T-helper 17 cell (primary cell): ENCODE data around the gene FSTL4. TPM values are rescaled to one million over a fixed set of nuclear protein-coding genes. Genes with fewer than 3 reads are reported as not detected.

ENCODE experiments used
- ATAC-seq: fragments of 150-1000 bp; cut with Tn5 transposase; 2 replicates; pipeline ENCODE4 v1.10.0; 2021; ENCODE audit warnings: mild to moderate bottlenecking, moderate library complexity
- DNase-seq, 3 donors: peaks; one replicate each; pipeline versions ENCODE4 v3.0.0 to v3.0.0-alpha.2; 2020 to 2021
- H3K9me3 ChIP-seq: one replicate; pipeline ENCODE4 v1.7.0; 2013; ENCODE audit warnings: low read length, mild to moderate bottlenecking; ENCODE audit not compliant: control insufficient read depth, poor library complexity, severe bottlenecking
- H3K27ac Mint-ChIP-seq: one replicate; pipeline ENCODE4 v1.8.0; 2022; ENCODE audit warnings: mild to moderate bottlenecking, moderate library complexity, mixed read lengths
- H3K27me3 Mint-ChIP-seq: one replicate; pipeline ENCODE4 v1.8.0; 2022; ENCODE audit warnings: mixed read lengths
- H3K36me3 Mint-ChIP-seq: one replicate; pipeline ENCODE4 v1.8.0; 2022; ENCODE audit warnings: low read depth, mixed read lengths
- H3K4me1 Mint-ChIP-seq: one replicate; pipeline ENCODE4 v1.8.0; 2022; ENCODE audit warnings: mild to moderate bottlenecking, mixed read lengths
- H3K4me3 Mint-ChIP-seq: one replicate; pipeline ENCODE4 v1.8.0; 2022; ENCODE audit warnings: mild to moderate bottlenecking, moderate library complexity, mixed read lengths
- total RNA-seq, 4 donors: library from RNA in 2 of 4; stranded (reverse) in 2 of 4; gene quantifications; one replicate each; pipeline ENCODE4 v1.2.3 and lab custom pipeline; 2022 to 2026

FSTL4 gene
- total RNA-seq, 2 donors from 2014 or later: 0.26 TPM; not detected in 1

DNA sequence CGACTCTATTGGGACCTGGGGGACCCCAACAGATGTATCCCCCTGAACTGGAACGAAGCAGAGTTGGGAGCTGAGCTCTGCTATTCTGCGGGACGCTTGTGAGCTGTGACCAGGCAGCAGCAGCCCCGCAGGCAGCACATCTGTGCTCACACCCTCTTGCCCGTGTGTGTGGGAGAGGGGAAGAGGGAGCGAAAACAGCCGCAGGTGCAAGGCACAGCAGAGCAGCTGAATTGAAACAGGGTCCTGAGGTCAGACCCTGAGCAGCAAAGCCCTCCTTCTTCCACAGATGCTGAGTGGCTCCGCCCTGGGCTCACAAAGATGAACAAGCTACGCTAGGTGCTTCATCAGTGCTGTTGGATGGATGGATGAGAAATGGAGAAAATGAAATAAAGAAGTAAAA, 361.8 kb downstream of the FSTL4 start:
- Mint-ChIP-seq H3K4me1 (peaks cover 8% of the 10 kb centered on the region), H3K27ac (no peak overlapping the region), H3K27me3 (peaks cover 10% of the 10 kb centered on the region), H3K4me3 (no peak overlapping the region), H3K36me3 (no peaks in the 10 kb centered on the region)
- ATAC-seq (no peak), DNase-seq (no peak)
- H3K9me3 ChIP-seq: no peaks in the 10 kb centered on the region

DNA sequence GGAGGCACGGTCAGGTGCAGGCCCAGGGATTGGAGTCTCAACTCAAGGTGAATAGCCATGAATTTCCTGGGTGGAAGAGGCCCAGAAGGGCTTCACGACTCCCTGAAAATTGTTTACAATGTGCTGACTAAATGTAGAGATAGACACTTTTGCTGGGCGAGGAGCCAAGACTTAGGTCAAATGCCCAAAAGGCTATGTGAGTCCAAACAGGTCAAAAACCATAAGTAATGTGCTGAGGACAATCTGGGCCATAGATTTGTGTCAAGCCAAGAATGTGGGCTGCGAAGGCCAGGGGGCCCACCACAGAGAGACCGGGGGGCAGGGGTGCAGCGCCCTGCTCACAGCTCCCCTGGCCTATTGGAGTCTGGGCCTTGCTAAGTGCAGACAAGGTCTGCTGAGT, 362.7 kb downstream of the FSTL4 start:
- H3K36me3 Mint-ChIP-seq: no peaks in the 10 kb centered on the region
- peaks cover 10% of the 10 kb centered on the region for H3K27me3 Mint-ChIP-seq
- no peak overlapping the region for H3K4me3 Mint-ChIP-seq
- no peaks in the 10 kb centered on the region for H3K9me3 ChIP-seq
- ATAC-seq (no peak), DNase-seq (no peak)
- H3K4me1 Mint-ChIP-seq: peaks cover 14% of the 10 kb centered on the region
- no peak overlapping the region for H3K27ac Mint-ChIP-seq

DNA sequence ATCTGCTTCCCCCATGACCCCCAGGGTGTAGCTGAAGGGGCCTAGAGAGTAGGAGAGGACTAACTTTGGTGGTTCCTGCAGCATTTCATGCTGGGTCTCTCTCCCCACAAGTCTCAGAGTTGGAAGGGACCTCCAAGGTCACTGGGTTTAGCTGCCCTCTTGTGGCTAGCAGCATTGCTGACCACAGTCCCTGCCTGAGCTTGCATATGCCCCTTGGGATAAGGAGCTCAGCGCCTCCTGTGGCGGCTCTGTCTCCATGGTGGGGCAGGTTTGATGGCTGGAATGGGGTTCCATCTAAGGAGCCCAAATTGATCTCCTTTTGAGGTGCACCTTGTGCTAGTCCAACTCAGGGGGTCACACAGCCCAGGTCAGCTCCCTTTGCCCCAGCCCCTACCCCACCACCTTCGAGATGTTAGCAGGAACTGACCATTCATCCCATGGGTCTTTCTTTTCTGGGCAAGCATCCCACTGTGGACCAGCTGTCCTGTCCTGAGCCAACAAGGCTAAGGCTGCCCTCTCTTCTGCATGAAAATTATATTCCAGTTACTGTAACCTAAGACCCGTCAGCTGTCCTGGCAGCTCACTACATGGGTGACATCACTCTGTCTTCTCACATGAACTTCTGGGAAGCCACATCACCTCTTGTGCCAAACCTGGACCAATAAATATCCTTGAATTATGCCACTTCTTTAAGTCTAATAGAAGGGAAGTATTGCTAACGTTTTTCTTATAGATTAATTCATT, 364.3 kb downstream of the FSTL4 start:
- H3K9me3 ChIP-seq: no peaks in the 10 kb centered on the region
- Mint-ChIP-seq H3K4me1 (peaks cover 18% of the 10 kb centered on the region), H3K36me3 (no peaks in the 10 kb centered on the region), H3K27ac (no peak overlapping the region), H3K4me3 (no peak overlapping the region), H3K27me3 (peaks cover 10% of the 10 kb centered on the region)
- DNase-seq (no peak), ATAC-seq (no peak)

DNA sequence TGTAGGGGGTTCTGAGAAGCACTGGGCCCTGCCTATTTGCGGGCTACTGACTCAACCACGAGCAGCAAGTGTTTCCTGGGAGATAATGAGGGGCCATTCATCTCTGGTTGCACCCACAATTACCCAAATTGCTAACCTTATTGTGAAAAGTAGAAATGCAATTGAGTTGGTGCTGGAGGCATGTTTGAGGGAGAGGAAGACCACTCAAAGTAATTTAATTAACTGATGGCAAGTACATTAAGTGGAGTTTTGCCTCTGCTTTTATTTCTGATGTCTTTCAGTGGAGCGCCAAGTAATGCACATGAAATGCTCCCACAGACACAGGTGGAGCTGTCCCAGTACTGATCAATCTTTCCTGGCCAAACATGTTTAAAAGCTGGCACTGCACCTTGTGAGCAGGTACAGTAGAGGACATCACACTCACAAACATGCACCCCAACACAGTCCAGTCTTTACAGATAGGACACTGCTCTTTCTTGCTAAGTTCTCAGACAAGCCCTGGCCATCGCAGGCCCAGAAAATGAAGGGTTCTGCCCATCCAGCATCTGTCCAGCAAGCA, 365.1 kb downstream of the FSTL4 start:
- H3K27ac Mint-ChIP-seq: no peak overlapping the region
- H3K4me3 Mint-ChIP-seq: no peak overlapping the region
- no peaks in the 10 kb centered on the region for H3K36me3 Mint-ChIP-seq
- peaks cover 18% of the 10 kb centered on the region for H3K4me1 Mint-ChIP-seq
- H3K27me3 Mint-ChIP-seq: peaks cover 10% of the 10 kb centered on the region
- H3K9me3 ChIP-seq: no peaks in the 10 kb centered on the region
- ATAC-seq (no peak), DNase-seq (no peak)

DNA sequence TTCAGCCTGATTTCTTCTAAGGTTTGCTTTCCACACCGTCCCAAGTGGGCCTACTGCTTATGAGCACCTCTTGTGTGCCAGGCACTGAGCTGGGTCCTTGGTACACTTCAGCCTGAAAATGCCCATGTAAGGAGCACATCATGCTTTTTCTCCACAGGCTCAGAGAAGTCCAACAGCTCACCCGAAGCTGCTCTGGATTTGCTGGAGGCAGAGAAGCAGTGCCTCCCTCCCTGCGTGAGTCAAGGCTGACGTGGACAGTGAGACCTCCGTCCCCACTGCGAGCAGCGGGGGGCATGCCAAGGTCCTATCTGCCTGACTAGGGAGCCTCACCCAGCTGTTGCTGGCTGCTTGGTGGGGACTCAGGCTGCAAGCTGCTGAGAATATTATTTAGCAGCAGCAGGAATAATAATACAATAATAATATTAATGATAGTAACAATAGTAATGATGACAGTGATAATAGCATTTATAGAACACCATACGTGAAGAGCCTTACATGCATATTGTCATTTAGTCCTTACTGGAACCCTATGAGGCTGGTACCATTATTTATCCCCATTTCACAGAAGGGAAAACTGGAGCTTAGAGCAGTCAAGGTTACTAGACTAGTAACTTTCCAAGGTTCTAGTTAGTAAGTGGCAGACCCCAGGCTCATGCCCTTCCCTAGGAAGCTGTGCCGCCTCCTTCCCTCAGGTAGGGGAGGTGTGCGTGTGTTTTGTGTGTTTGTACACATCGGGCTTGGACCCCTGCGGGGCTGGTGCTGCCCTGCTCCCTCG, 365.8 kb downstream of the FSTL4 start:
- no peak overlapping the region for H3K4me3 Mint-ChIP-seq
- peaks cover 18% of the 10 kb centered on the region for H3K4me1 Mint-ChIP-seq
- peak overlapping the region; percentile 53 for H3K27ac Mint-ChIP-seq
- no peak for ATAC-seq
- peaks cover 10% of the 10 kb centered on the region for H3K27me3 Mint-ChIP-seq
- no peak for DNase-seq
- H3K9me3 ChIP-seq: no peaks in the 10 kb centered on the region
- H3K36me3 Mint-ChIP-seq: no peaks in the 10 kb centered on the region

DNA sequence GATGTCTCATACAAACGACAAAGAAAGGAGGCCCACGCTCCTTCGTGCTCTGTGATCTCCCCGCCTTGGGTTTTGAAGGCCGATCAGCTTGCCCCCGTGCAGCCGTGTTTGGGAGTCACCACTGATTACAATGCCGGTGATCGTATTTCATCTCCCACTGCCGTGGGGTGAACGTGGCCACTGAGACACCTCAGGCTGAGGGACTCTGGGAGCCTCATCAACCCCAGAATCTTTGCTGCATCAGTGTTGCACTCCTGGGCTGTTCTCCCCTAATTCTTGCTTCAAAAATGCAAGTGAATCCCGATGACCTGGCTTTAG, 366.3 kb downstream of the FSTL4 start:
- peaks cover 18% of the 10 kb centered on the region for H3K4me1 Mint-ChIP-seq
- ATAC-seq (no peak), DNase-seq (no peak)
- H3K9me3 ChIP-seq: no peaks in the 10 kb centered on the region
- no peaks in the 10 kb centered on the region for H3K36me3 Mint-ChIP-seq
- H3K27me3 Mint-ChIP-seq: peaks cover 10% of the 10 kb centered on the region
- H3K4me3 Mint-ChIP-seq: no peak overlapping the region
- peak overlapping the region; percentile 53 for H3K27ac Mint-ChIP-seq

DNA sequence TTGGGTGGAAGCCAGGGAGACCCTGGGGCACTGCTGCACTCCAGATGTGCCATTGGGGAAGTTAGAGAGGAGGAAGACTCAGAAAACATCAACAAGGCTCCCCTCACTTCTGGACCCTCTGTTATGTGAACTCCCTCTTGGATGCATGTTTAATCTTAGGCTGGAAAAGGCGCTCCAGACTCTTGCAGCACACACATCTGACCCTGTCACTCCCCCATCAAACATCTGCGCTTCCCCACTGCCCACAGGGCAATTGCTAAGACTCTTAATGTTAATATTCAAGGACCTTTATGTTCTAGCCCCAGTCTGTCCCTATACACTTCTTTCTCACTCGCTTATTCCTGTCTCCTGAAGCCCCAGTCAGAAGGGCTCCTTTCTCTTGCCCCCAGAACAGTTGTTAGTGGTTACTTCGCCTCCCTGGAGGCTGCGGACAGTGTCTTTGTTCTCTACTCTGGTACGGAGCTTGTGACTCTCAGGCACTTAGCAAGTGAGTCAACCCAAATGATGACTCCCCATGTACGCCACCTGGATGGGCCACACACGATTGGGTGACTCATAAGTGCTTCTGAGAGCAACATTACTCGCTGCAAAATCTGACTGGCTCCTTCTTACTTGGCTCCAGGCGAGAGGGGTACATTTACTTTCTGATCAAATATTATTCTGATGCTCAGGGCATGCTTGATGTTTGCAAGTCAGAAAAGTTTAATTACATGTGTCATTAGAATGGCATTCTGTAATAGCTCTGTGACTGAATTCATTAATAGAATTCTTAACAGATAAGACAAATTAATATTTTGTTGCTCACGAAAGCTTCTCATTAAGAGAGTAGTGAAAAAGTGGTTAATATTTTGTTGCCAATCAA, 366.9 kb downstream of the FSTL4 start:
- Mint-ChIP-seq H3K27me3 (peaks cover 10% of the 10 kb centered on the region), H3K36me3 (no peaks in the 10 kb centered on the region), H3K4me1 (peaks cover 18% of the 10 kb centered on the region), H3K4me3 (no peak overlapping the region), H3K27ac (peak overlapping the region; percentile 75)
- no peak for ATAC-seq
- H3K9me3 ChIP-seq: no peaks in the 10 kb centered on the region
- no peak for DNase-seq

DNA sequence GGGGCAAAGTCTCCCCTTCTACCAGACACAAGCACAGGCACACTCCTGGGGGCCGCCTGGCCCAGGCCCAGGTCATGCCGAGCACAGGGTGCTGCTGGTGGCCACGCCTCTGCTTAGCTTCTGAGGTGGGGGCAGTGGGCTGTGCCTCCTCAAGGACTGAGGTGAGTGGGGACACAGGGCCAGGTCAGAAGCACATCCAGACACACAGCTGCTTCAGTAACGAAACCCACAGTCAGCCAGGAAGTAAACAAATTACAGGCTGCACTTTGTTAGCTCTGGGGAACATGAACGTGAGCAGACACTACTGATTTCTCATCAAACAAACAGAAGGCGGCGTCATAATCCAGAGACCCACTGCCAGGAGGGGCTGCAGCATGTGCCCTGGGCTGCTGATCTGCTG, 368.1 kb downstream of the FSTL4 start:
- Mint-ChIP-seq H3K27ac (peak overlapping the region; percentile 75), H3K36me3 (no peaks in the 10 kb centered on the region), H3K27me3 (peaks cover 7% of the 10 kb centered on the region), H3K4me3 (no peak overlapping the region), H3K4me1 (peaks cover 18% of the 10 kb centered on the region)
- DNase-seq: no peak
- H3K9me3 ChIP-seq: no peaks in the 10 kb centered on the region
- ATAC-seq: no peak

DNA sequence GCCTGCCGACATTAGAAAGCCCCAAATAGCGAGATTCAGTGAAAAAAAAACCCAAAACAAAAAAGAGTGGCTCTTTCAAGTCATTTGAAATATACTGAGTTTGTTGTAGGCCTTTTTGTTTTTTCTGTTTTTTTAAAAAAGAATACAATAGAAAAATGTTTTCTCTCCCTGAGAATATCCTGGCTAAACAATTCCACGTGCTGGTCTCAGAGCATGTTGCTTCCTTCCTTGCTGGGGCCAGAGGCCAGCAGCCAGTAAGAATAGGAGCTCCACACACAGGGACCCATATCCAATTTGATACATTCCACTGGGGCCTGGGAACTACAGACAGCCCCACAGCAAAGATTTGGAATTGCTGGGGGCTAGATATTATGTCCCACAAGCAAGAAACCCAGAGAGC, 369.1 kb downstream of the FSTL4 start:
- Mint-ChIP-seq H3K36me3 (no peaks in the 10 kb centered on the region), H3K4me1 (peaks cover 13% of the 10 kb centered on the region), H3K4me3 (no peak overlapping the region), H3K27me3 (no peaks in the 10 kb centered on the region), H3K27ac (peak overlapping the region; percentile 75)
- no peaks in the 10 kb centered on the region for H3K9me3 ChIP-seq
- DNase-seq (no peak), ATAC-seq (no peak)

DNA sequence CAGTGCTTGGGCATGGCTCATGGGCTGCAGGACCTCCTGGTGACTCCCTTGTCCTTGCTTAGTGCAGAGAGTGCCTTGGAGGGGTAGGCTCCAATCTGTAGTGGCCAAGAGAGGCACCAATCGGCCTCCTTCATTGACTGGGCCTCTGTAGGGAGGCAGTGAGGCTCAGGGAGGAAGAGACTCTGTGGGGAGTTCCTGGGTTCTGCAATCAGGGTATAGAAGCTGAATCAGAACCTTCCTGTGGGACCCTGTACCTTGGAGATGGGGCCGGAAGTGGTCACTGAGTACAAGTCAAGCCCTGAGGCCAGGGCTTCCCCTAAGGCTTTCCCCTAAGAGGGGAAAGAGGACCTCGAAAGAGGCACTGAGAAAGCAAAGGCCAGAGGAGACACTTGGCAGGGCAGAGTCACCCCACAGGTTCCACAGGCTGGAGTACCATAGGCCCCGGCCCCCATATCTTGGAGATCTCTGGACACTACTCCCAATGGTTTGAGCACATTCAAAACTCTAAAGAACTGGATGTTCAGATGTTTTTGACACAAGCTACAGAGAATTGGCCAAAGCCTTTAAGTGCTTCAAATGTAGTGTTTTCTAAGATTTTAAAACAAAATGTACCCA, 370.0 kb downstream of the FSTL4 start:
- H3K27ac Mint-ChIP-seq: no peak overlapping the region
- DNase-seq: no peak
- ATAC-seq: no peak
- no peaks in the 10 kb centered on the region for H3K9me3 ChIP-seq
- H3K4me3 Mint-ChIP-seq: no peak overlapping the region
- H3K4me1 Mint-ChIP-seq: peaks cover 16% of the 10 kb centered on the region
- peaks cover under 1% of the 10 kb centered on the region for H3K27me3 Mint-ChIP-seq
- no peaks in the 10 kb centered on the region for H3K36me3 Mint-ChIP-seq

DNA sequence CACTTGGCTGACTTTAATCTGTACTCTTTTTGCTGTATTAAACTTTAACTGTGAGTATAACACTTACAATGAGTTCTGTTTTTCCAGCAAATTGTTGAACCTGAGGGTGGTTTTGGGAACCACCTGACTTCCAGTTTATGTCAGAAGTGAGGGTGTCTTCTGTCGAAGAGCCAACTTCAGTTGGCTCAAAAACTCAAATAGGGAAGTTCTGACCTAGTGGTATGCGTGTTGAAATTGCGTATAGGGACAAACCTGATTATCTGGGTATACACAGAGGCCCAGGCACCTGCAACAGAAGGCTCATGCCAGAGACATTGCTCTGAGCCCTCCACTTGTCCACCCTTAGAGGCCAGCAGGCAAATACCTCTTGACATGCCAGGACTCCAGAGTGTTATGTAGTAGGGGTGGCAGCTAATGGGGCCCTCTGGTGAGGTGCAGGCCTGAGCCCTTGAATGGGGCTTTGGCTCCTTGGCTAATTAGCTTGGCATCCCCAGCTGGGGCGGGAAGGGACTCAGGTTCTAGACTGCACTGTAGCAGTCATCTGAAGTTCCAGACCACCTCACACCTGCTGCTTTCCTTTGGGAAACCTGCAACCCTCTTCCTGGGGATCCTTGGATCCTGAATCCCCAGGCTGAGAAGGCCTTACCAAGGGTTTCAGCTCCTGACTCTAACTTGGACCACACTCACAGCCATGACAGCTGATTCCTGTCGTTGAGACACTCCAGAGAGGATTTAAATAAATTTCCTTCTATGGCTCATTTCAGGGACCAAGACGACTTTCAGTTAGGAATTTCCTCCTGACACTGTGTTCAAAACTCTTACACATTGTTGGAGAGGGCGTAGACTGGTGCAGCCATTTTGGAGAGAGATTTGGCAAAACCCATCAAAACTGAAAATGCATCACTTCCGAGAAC, 370.9 kb downstream of the FSTL4 start:
- Mint-ChIP-seq H3K27ac (no peak overlapping the region), H3K4me1 (peaks cover 16% of the 10 kb centered on the region), H3K36me3 (no peaks in the 10 kb centered on the region), H3K27me3 (peaks cover 9% of the 10 kb centered on the region), H3K4me3 (no peak overlapping the region)
- H3K9me3 ChIP-seq: no peaks in the 10 kb centered on the region
- no peak for ATAC-seq
- DNase-seq: no peak

DNA sequence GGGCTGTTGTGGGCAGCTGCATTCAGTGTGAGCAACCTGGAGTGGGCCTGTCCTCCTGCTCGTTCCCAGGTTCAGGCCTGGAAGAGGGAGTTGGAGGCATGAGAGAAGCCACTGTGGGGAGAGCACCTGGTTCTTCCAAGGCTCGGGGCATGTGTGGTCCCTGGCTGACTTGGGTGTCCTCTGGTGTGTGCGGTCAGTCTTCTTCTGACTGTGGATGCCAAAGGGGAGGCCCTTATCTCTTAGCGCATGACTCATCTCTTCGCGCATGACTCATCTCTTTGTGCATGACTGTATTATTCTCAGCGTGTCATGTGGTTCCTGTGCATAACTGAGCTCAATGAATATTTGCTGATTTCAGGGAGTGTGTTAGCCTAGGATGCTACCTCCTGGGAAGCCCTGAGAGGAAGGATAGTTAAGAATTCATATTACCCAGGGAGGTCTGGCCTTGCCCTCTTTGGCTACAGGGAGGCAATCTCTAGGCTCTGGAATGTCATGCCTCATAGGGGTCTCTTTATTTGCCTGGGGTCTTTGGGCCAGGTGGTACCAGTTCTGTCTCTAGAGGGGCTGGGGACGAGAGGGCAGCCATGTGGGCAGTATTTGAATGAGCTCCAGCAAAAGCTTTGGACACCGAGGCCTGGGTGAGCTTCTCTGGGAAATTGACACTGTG, 371.8 kb downstream of the FSTL4 start:
- DNase-seq: no peak
- H3K9me3 ChIP-seq: no peaks in the 10 kb centered on the region
- Mint-ChIP-seq H3K4me1 (peaks cover 15% of the 10 kb centered on the region), H3K27me3 (peaks cover 14% of the 10 kb centered on the region), H3K36me3 (no peaks in the 10 kb centered on the region), H3K4me3 (no peak overlapping the region), H3K27ac (no peak overlapping the region)
- peak; percentile 47 for ATAC-seq
